Stimulated activated CD4-positive, alpha-beta T cell treated with anti-CD3 and anti-CD28 coated beads, Interleukin-1b, Interleukin-23, amount 100 ng/mL, for 48 hours (primary cell): ENCODE measurements around the gene CEP152.

Experiments
- DNase-seq: peaks from one replicate; pipeline ENCODE4 v3.0.0-alpha.2; 2020

CEP152 gene

GRCh38 chr15:48761393-48762158 lies 49.3 kb downstream of the CEP152 start:
- DNase-seq, result no peak

- no peak for DNase-seq
Measured at GRCh38 chr15:48759921-48760320, 50.9 kb downstream of the CEP152 start.

DNA sequence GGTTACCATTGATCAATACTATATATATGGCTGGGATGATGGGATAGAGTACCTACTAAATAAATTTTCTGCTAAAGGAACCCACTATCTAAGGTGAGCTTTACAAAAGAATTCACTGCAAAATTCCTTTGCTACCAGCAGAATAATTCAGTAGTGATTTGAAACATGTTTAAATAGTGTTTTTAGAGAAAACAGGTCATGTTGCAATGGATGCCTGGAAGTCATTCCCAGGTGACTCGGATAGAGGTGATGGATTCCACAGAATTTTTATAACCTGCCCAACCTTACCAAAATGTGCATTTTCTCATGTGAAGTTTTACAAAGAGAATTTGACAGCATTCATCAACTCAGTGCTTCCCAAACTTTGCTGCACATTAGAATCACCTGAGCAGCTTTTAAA lies 53.2 kb downstream of the CEP152 start:
- no peak for DNase-seq

- DNase-seq, result no peak
Measured at GRCh38 chr15:48754011-48754410, 56.9 kb downstream of the CEP152 start.

DNA sequence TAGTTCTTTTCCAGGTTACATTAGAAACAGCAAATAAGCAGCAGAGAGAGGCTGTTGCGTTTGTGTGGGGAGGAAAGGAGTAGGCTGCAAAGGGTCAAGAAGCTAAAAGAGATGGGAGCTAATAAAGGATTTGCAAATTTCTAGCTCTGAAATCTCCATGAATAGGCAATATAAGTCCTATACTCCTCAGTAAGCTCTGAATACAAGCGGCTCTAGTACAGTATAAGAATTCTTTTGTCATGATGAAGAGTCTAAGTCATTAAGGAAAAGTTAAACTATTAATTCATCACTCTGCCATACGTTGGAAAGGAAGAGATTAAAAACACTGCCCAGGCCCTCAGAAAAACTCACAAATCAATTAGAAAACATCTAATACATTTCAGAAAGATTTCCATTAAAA lies 59.3 kb downstream of the CEP152 start:
- DNase-seq, result no peak

DNA sequence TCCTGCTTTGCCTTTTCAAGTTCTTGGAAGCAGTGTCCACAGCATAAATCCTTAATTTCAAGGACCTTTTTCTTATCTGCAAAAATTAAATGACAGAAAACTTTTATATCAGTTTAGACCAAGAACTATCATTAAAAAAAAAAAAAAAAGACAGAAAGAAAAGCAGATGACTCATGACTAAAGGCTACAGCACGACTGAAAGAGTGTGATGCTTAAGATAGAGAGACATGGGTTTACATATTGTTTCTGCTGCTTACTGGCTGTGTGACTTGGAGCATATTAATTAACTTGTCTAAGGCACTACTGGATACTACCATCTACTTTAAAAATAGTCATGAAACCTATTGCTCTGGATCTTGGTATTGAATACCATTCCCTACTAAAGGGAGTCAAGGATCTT lies 62.3 kb downstream of the CEP152 start:
- no peak for DNase-seq

- DNase-seq, result no peak
Measured at GRCh38 chr15:48733615-48734014, 77.3 kb downstream of the CEP152 start.

GRCh38 chr15:48730506-48730905 lies 80.4 kb downstream of the CEP152 start:
- no peak for DNase-seq

- DNase-seq, result no peak
Measured at GRCh38 chr15:48723969-48724368, 86.9 kb downstream of the CEP152 start.

- DNase-seq, result no peak
Measured at GRCh38 chr15:48722764-48723661, 87.9 kb downstream of the CEP152 start.

GRCh38 chr15:48721061-48721810 lies 89.6 kb downstream of the CEP152 start:
- no peak for DNase-seq

GRCh38 chr15:48720646-48721045 lies 90.2 kb downstream of the CEP152 start:
- no peak for DNase-seq

- peak; percentile 6 for DNase-seq
Measured at GRCh38 chr15:48719668-48720067, 91.2 kb downstream of the CEP152 start.

- DNase-seq, result no peak
Measured at GRCh38 chr15:48718646-48719045, 92.2 kb downstream of the CEP152 start.

DNA sequence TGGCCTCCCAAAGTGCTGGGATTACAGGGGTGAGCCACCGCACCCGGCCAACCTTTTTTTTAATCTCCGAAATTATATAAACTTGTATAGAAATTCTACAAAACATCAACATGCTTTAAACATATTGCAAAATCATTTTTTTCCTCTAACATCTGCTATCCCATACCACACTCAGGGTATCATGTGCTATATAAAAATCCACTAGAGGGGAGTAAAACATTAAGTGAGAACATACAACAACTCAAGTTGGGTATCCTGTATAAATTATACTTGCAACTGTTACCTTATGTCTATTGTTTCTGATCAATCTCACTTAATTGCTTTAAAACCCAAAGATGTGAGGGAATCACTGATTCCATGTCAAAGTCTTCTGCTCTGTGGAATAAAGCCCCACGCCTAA lies 93.4 kb downstream of the CEP152 start:
- no peak for DNase-seq

DNA sequence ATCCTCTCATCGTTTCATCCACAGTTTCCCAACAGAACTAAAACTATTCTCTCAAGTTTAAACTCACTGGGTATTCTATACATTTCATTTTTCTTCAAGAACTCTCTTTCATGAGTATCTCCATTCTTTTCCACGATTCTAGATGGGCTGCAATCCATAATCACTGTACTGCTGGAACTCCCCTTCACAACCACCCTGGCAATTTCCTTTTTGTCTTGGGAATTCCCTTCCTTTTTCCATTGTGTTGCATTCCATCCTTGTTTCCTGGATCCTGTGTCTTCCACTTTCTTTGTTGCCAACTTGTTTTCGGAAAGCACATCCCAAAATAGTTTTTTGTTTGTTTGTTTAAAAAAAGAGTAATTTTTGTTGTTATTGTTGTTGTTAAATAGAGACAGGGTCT lies 98.3 kb downstream of the CEP152 start:
- no peak for DNase-seq

DNA sequence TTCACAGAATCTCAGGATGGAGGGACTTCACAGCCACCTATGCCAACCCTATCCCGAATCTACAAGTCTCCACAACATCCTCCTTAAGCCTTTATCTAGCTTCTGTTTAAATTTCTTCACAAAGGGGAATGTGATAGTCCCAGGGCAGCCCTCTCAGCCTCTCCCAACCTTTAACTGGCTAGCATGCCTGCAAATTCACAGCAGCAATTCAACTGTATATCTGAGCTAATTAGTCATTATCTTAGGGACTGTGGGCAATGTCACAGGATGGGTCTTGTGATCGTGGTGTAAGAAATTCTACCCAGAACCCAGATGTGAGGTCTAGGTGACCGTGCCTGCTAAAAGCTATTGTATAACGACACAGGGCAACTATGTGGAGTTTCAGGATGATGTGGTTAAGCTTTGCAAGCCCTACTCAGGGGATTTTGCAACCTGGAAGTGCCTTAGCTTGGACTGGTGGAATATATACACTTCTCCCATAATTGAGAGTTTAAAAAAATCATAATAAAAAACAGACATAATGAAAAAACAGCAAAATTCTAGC lies 99.8 kb downstream of the CEP152 start:
- DNase-seq, result no peak

DNA sequence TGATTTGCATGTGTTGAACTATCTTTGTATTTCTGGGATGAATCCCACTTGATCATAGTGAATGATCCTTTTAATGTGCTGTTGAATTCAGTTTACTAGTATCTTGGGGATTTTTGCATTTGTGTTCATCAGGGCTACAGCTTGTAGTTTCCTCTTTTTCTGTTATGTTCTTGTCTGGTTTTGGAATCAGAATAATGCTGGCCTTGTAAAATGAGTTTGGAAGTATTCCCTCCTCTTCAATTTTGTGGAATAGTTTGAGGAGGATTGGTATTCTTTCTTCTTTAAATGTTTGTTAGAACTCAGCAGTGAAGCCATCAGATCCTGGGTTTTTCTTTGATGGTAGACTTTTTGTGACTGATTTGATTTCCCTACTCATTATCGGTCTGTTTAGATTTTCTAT lies 102.2 kb downstream of the CEP152 start:
- DNase-seq, result no peak

GRCh38 chr15:48705381-48705780 lies 105.5 kb downstream of the CEP152 start:
- DNase-seq, result no peak

DNA sequence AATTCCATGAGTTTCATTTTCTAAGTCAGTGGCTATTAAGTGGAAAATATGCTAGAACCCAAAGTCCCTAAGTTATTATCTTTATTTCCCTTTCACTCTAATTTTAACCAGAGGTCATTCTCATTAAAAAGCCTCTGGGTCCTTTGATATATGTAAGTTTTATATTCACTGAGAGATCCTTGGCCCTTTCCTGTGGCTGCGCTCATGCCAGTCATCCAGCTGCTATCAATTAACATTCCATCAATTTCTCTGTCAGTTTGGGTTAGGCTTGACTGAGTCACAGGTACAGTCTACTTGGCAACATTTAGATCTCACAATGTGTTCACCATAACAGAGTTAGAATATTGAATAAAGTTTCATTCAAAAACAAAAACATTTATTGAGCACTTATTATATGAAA lies 107.3 kb downstream of the CEP152 start:
- DNase-seq, result no peak

DNA sequence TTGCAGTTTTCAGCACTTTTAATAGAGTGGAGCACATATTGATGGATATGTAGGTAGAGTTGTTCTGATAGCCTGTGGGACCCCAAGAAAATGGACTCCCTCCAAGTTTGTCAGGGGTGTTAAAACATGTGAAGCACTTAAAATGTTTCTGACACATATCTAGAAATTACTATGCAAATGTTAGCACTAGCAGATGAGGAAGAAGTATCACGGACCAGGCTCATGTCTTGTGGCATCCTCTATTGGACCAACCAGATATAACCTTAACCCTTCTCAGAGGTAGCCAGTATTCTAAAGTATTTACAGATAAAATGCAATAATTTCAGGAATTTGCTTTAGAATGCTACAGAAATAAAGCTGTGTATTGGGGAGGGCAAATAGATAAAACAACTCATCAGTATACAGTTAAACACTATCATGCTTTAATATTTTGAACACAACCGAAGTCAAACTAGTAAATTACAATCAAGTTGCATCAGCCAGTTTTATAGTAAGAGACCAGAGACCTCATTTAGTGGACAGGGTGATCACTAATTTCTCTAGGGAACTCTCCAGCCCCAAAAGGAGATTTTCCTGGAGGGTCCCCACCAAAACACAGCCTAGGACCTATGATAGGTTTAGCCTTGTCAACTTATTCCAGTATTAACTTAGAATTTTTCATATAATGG lies 108.2 kb downstream of the CEP152 start:
- no peak for DNase-seq

- no peak for DNase-seq
Measured at GRCh38 chr15:48696627-48697312, 114.1 kb downstream of the CEP152 start.
